Neural cell (in vitro differentiated cells): ENCODE measurements around the gene FZD2. TPM values are rescaled to one million over a fixed set of nuclear protein-coding genes. Genes with fewer than 3 reads are reported as not detected.

Experiments used
- H2AFZ ChIP-seq: fragments of 200-600, 300-800 bp; sonication (generic), shearing (Covaris generic); 2 replicates; pipeline ENCODE4 v1.6.0; 2014; ENCODE audit warnings: low read depth, mild to moderate bottlenecking, antibody characterized with exemption, low read length, moderate library complexity
- H3F3A ChIP-seq: fragments of 200-600 bp; shearing (Covaris generic); 2 replicates; pipeline ENCODE4 v1.6.1; 2016; ENCODE audit warnings: mild to moderate bottlenecking, moderate library complexity, mixed read lengths, antibody characterized with exemption, low read length; ENCODE audit not compliant: insufficient read depth, poor library complexity, severe bottlenecking
- H3K27ac ChIP-seq: fragments of 200-600, 300-800 bp; sonication (generic), shearing (Covaris generic); 2 replicates; pipeline ENCODE4 v1.5.1; 2014; ENCODE audit warnings: mild to moderate bottlenecking, low read length, moderate library complexity
- H3K27me3 ChIP-seq: fragments of 300-800, 200-600 bp; sonication (generic), shearing (Covaris generic); 2 replicates; pipeline ENCODE4 v1.6.0; 2014; ENCODE audit warnings: mild to moderate bottlenecking, low read depth, low read length, moderate library complexity; ENCODE audit not compliant: insufficient read depth
- H3K36me3 ChIP-seq: fragments of 300-800, 200-600 bp; sonication (generic), shearing (Covaris generic); 2 replicates; pipeline ENCODE4 v1.5.1; 2014; ENCODE audit warnings: mild to moderate bottlenecking, antibody characterized with exemption, low read length, moderate library complexity; ENCODE audit not compliant: insufficient read depth
- H3K4me2 ChIP-seq: fragments of 300-800, 200-600 bp; sonication (generic), shearing (Covaris generic); 2 replicates; pipeline ENCODE4 v1.6.0; 2014; ENCODE audit warnings: mild to moderate bottlenecking, low read length
- H3K4me3 ChIP-seq: fragments of 300-800, 200-600 bp; sonication (generic), shearing (Covaris generic); 2 replicates; pipeline ENCODE4 v1.5.1; 2014; ENCODE audit warnings: mild to moderate bottlenecking, low read length, moderate library complexity
- H3K79me2 ChIP-seq: fragments of 200-600 bp; shearing (Covaris generic); replicated peaks from 2 replicates; pipeline ENCODE4 v1.6.0; 2014; ENCODE audit warnings: mild to moderate bottlenecking, low read length, moderate library complexity; ENCODE audit not compliant: insufficient read depth
- H3K9ac ChIP-seq: fragments of 300-800, 200-600 bp; sonication (generic), shearing (Covaris generic); 2 replicates; pipeline ENCODE4 v1.6.1; 2016; ENCODE audit warnings: mild to moderate bottlenecking, low read length, mixed read lengths
- H3K9me2 ChIP-seq: fragments of 200-600 bp; shearing (Covaris generic); 2 replicates; pipeline ENCODE4 v1.6.1; 2016; ENCODE audit warnings: mild to moderate bottlenecking, low read length, mixed read lengths; ENCODE audit not compliant: insufficient read depth
- H3K9me3 ChIP-seq: fragments of 200-600, 300-800 bp; sonication (generic), shearing (Covaris generic); 2 replicates; pipeline ENCODE4 v1.6.1; 2016; ENCODE audit warnings: mild to moderate bottlenecking, mixed run types, low read length, moderate library complexity, mixed read lengths
- H4K20me1 ChIP-seq: fragments of 200-600 bp; shearing (Covaris generic); 2 replicates; pipeline ENCODE4 v1.6.1; 2016; ENCODE audit warnings: mild to moderate bottlenecking, mixed run types; ENCODE audit not compliant: insufficient read depth
- CTCF ChIP-seq: fragments of 450-650 bp; IDR thresholded peaks from 2 replicates; pipeline ENCODE4 v1.5.1; 2014; ENCODE audit warnings: antibody characterized with exemption, mild to moderate bottlenecking, moderate library complexity; ENCODE audit not compliant: poor library complexity, severe bottlenecking
- EP300 ChIP-seq: fragments of 450-650 bp; conservative IDR thresholded peaks from 2 replicates; pipeline ENCODE4 v1.6.1; 2014; ENCODE audit warnings: antibody characterized with exemption, mild to moderate bottlenecking, moderate library complexity; ENCODE audit not compliant: poor library complexity, severe bottlenecking
- EZH2 ChIP-seq: fragments of 200-600, 300-800 bp; shearing (Covaris generic), sonication (generic); IDR thresholded peaks from 2 replicates; pipeline ENCODE4 v1.6.1; 2014; ENCODE audit warnings: antibody characterized with exemption, low read length, borderline replicate concordance, mild to moderate bottlenecking; ENCODE audit not compliant: insufficient read depth, poor library complexity, severe bottlenecking
- MXI1 ChIP-seq: fragments of 450-650 bp; conservative IDR thresholded peaks from 2 replicates; pipeline ENCODE4 v1.6.1; 2014; ENCODE audit warnings: antibody characterized with exemption, mild to moderate bottlenecking; ENCODE audit not compliant: poor library complexity, severe bottlenecking
- POLR2AphosphoS5 ChIP-seq: IDR thresholded peaks from 2 replicates; pipeline ENCODE4 v1.6.1; 2012
- RAD21 ChIP-seq: fragments of 450-650 bp; conservative IDR thresholded peaks from 2 replicates; pipeline ENCODE4 v1.6.1; 2014; ENCODE audit warnings: antibody characterized with exemption, mild to moderate bottlenecking, moderate library complexity
- REST ChIP-seq: IDR thresholded peaks from 2 replicates; pipeline ENCODE4 v1.6.1; 2012; ENCODE audit warnings: borderline replicate concordance
- SMC3 ChIP-seq: fragments of 450-650 bp; conservative IDR thresholded peaks from 2 replicates; pipeline ENCODE4 v1.6.1; 2014; ENCODE audit warnings: antibody characterized with exemption, mild to moderate bottlenecking, moderate library complexity; ENCODE audit not compliant: poor library complexity
- TAF1 ChIP-seq: IDR thresholded peaks from 2 replicates; pipeline ENCODE4 v1.6.1; 2012; ENCODE audit warnings: low read depth
- polyA plus RNA-seq: library from polyadenylated mRNA; depleted of rRNA; stranded (reverse); fragments of >200 nt; gene quantifications from 2 replicates; pipeline ENCODE4 v1.2.3, GENCODE V29; 2014

Gene FZD2
- polyA plus RNA-seq, 1 donor from 2014 or later: 2.5 TPM

- H2AFZ ChIP-seq: no peak overlapping the region
- H3K9me3 ChIP-seq: no peaks in the 10 kb centered on the region
- no peak overlapping the region for H3K27ac ChIP-seq
- H3K4me3 ChIP-seq: no peak overlapping the region
- no peaks in the 10 kb centered on the region for H4K20me1 ChIP-seq
- no peak overlapping the region for H3K4me2 ChIP-seq
- TF ChIP-seq MXI1 (no peak), EP300 (no peak), TAF1 (no peak), POLR2AphosphoS5 (no peak), EZH2 (no peak), REST (no peak), SMC3 (peak; percentile 74), RAD21 (peak; percentile 70), CTCF (peak; percentile 71)
- H3K9me2 ChIP-seq: no peaks in the 10 kb centered on the region
- H3K27me3 ChIP-seq: no peaks in the 10 kb centered on the region
- no peaks in the 10 kb centered on the region for H3K79me2 ChIP-seq
- no peaks in the 10 kb centered on the region for H3K36me3 ChIP-seq
- H3K9ac ChIP-seq: no peak overlapping the region
- H3F3A ChIP-seq: no peaks in the 10 kb centered on the region
Observed at GRCh38 chr17:44533533-44534246, 23.6 kb upstream of the FZD2 start.

- H2AFZ ChIP-seq: no peak overlapping the region
- no peak overlapping the region for H3K9ac ChIP-seq
- no peaks in the 10 kb centered on the region for H3K27me3 ChIP-seq
- TF ChIP-seq POLR2AphosphoS5 (no peak), RAD21 (no peak), EZH2 (no peak), REST (no peak), EP300 (no peak), MXI1 (no peak), CTCF (no peak), SMC3 (no peak), TAF1 (no peak)
- no peak overlapping the region for H3K27ac ChIP-seq
- H3K4me3 ChIP-seq: no peak overlapping the region
- H3K4me2 ChIP-seq: no peak overlapping the region
- no peaks in the 10 kb centered on the region for H4K20me1 ChIP-seq
- H3K9me3 ChIP-seq: no peaks in the 10 kb centered on the region
- no peaks in the 10 kb centered on the region for H3K36me3 ChIP-seq
- H3F3A ChIP-seq: no peaks in the 10 kb centered on the region
- H3K9me2 ChIP-seq: no peaks in the 10 kb centered on the region
- no peaks in the 10 kb centered on the region for H3K79me2 ChIP-seq
Observed at GRCh38 chr17:44536090-44536953, 21.0 kb upstream of the FZD2 start.
